Activated CD4-positive, alpha-beta T cell treated with anti-CD3 and anti-CD28 coated beads, Interleukin-2, amount 10 ng/mL, durations not matched to agents 24 days and 14 days (primary cell): ENCODE data around the gene CCDC63. TPM values are rescaled to one million over a fixed set of nuclear protein-coding genes. Genes with fewer than 3 reads are reported as not detected.

ENCODE experiments used
- DNase-seq: peaks from one replicate; pipeline ENCODE4 v3.0.0; 2022
- H3K27ac Mint-ChIP-seq: one replicate; pipeline ENCODE4 v1.8.0; 2022; ENCODE audit warnings: mild to moderate bottlenecking, mixed read lengths
- H3K27me3 Mint-ChIP-seq: one replicate; pipeline ENCODE4 v1.8.0; 2022; ENCODE audit warnings: mixed read lengths
- H3K36me3 Mint-ChIP-seq: one replicate; pipeline ENCODE4 v1.8.0; 2022; ENCODE audit warnings: low read depth, mild to moderate bottlenecking, mixed read lengths
- H3K4me1 Mint-ChIP-seq: one replicate; pipeline ENCODE4 v1.8.0; 2021; ENCODE audit warnings: mixed read lengths
- H3K4me3 Mint-ChIP-seq: one replicate; pipeline ENCODE4 v1.8.0; 2022; ENCODE audit warnings: mild to moderate bottlenecking, moderate library complexity, mixed read lengths
- H3K9me3 Mint-ChIP-seq: one replicate; pipeline ENCODE4 v1.8.0; 2021; ENCODE audit warnings: mixed read lengths
- intact Hi-C: fragments of 100-400 bp; cut with micrococcal nuclease; formaldehyde crosslinking; loops from one replicate; pipeline ENCODE4 v1.15.1; 2023
- total RNA-seq: library from RNA; stranded (reverse); gene quantifications from 2 replicates; pipeline ENCODE4 v1.2.3, GENCODE V29; 2022

CCDC63 gene
- total RNA-seq, 1 donor from 2014 or later: not detected

- H3K27me3 Mint-ChIP-seq: no peaks in the 10 kb centered on the region
- H3K36me3 Mint-ChIP-seq: no peaks in the 10 kb centered on the region
- no peaks in the 10 kb centered on the region for H3K4me1 Mint-ChIP-seq
- no peak for DNase-seq
- no peak overlapping the region for H3K4me3 Mint-ChIP-seq
- intact Hi-C loops: no loop called here
- no peak overlapping the region for H3K27ac Mint-ChIP-seq
- no peaks in the 10 kb centered on the region for H3K9me3 Mint-ChIP-seq
Measured at GRCh38 chr12:110907583-110907982, 60.8 kb downstream of the CCDC63 start.

GRCh38 chr12:110908377-110909152 lies 61.8 kb downstream of the CCDC63 start:
- H3K4me1 Mint-ChIP-seq: no peaks in the 10 kb centered on the region
- no peaks in the 10 kb centered on the region for H3K27me3 Mint-ChIP-seq
- H3K36me3 Mint-ChIP-seq: no peaks in the 10 kb centered on the region
- no peak overlapping the region for H3K4me3 Mint-ChIP-seq
- intact Hi-C loops: no loop called here
- DNase-seq: no peak
- H3K9me3 Mint-ChIP-seq: no peaks in the 10 kb centered on the region
- no peak overlapping the region for H3K27ac Mint-ChIP-seq

- Mint-ChIP-seq H3K27me3 (peaks cover 5% of the 10 kb centered on the region), H3K4me3 (no peak overlapping the region), H3K27ac (no peak overlapping the region), H3K36me3 (no peaks in the 10 kb centered on the region), H3K4me1 (no peaks in the 10 kb centered on the region), H3K9me3 (no peaks in the 10 kb centered on the region)
- no peak for DNase-seq
- intact Hi-C loops: no loop called here
Measured at GRCh38 chr12:110912263-110912662, 65.5 kb downstream of the CCDC63 start.

DNA sequence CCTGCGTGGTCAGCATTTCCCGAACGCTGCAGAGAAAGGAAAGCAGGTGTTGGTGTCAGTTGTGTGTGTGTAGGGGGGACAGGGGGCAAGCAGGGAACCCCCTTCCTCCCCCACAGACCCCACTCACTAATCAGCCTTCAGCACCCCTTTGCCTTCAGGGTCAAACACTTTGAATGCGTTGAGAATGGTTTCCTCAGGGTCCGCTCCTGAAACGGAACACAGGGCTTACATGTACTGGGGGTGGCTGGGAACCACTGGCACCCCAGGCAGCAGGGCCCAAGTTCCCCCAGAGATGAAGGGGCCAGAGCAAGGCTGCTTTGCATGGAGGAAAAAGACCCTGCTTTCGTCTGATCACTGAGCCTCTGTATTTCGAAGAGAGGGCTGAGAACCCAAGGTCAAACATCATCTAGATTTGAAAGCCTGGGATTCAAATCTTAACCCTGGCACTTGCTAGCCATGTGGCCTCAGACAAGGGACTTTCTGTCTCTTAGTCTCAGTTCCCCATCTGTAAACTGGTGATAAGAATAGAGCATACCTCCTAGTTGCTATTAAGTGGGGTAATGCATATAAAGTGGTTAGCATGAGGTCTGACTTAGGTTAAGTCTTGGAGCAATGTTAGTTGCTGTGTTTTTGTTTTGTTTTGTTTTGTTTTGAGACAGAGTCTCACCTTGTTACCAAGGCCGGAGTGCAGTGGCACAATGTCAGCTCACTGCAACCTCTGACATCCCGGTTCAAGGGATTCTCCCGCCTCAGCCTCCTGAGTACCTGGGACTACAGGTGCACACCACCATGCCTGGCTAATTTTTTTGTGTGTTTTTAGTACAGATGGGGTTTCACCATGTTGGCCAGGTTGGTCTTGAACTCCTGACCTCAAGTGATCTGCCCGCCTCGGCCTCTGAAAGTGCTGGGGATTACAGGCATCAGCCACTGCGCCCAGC lies 66.6 kb downstream of the CCDC63 start:
- intact Hi-C loops: no loop called here
- Mint-ChIP-seq H3K27ac (no peak overlapping the region), H3K4me3 (no peak overlapping the region), H3K36me3 (no peaks in the 10 kb centered on the region), H3K4me1 (no peaks in the 10 kb centered on the region), H3K27me3 (peaks cover 5% of the 10 kb centered on the region), H3K9me3 (no peaks in the 10 kb centered on the region)
- no peak for DNase-seq

GRCh38 chr12:110916295-110916875 lies 69.6 kb downstream of the CCDC63 start:
- no peaks in the 10 kb centered on the region for H3K9me3 Mint-ChIP-seq
- H3K36me3 Mint-ChIP-seq: no peaks in the 10 kb centered on the region
- H3K4me3 Mint-ChIP-seq: no peak overlapping the region
- H3K4me1 Mint-ChIP-seq: no peaks in the 10 kb centered on the region
- intact Hi-C loops: no loop called here
- H3K27ac Mint-ChIP-seq: no peak overlapping the region
- peaks cover 5% of the 10 kb centered on the region for H3K27me3 Mint-ChIP-seq
- DNase-seq: no peak

DNA sequence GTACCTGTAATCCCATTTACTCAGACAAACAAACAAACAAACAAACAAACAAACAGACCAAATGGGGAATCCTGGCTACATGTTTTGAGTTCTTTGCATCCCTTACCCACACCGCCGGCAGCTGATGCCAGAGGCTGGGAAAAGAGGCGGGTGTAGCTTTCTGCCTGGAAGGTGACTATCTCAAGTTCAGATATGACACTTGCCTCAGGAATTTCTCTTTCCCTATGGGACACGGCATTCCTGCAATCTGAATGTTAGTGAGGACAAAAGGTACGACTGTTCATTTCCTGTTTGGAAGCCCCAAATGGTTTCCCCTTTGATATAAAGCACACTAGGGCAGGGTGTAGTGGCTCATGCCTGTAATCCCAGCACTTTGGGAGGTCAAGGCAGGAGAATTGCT lies 70.7 kb downstream of the CCDC63 start:
- Mint-ChIP-seq H3K9me3 (no peaks in the 10 kb centered on the region), H3K27ac (no peak overlapping the region), H3K27me3 (peaks cover 5% of the 10 kb centered on the region), H3K36me3 (no peaks in the 10 kb centered on the region), H3K4me1 (no peaks in the 10 kb centered on the region), H3K4me3 (no peak overlapping the region)
- intact Hi-C loops: no loop called here
- DNase-seq: no peak

GRCh38 chr12:110917961-110918360 lies 71.2 kb downstream of the CCDC63 start:
- H3K36me3 Mint-ChIP-seq: no peaks in the 10 kb centered on the region
- DNase-seq: no peak
- intact Hi-C loops: no loop called here
- H3K4me1 Mint-ChIP-seq: no peaks in the 10 kb centered on the region
- H3K27ac Mint-ChIP-seq: no peak overlapping the region
- no peak overlapping the region for H3K4me3 Mint-ChIP-seq
- H3K9me3 Mint-ChIP-seq: no peaks in the 10 kb centered on the region
- peaks cover 5% of the 10 kb centered on the region for H3K27me3 Mint-ChIP-seq

DNA sequence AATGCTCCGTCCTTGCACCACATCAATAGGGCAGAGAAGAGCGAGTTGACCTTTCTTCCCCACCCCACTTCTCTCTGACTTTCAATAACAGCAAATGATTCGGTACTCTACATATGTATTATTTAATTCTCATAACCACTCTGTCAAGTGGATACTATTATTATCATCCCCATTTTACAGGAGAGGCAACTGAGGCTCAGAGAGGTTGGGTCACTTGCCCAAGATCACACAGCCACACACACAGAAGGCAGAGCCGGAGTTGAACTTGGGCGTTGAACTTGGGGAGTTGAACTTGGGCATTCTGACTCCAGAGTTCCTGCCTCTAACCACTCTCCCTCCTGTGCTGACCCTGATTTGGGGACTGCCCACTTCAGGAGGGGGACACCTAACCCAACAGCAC lies 72.9 kb downstream of the CCDC63 start:
- H3K27ac Mint-ChIP-seq: no peak overlapping the region
- H3K4me1 Mint-ChIP-seq: no peaks in the 10 kb centered on the region
- intact Hi-C loops: no loop called here
- no peak for DNase-seq
- H3K36me3 Mint-ChIP-seq: no peaks in the 10 kb centered on the region
- peaks cover 2% of the 10 kb centered on the region for H3K27me3 Mint-ChIP-seq
- H3K9me3 Mint-ChIP-seq: no peaks in the 10 kb centered on the region
- H3K4me3 Mint-ChIP-seq: no peak overlapping the region

DNA sequence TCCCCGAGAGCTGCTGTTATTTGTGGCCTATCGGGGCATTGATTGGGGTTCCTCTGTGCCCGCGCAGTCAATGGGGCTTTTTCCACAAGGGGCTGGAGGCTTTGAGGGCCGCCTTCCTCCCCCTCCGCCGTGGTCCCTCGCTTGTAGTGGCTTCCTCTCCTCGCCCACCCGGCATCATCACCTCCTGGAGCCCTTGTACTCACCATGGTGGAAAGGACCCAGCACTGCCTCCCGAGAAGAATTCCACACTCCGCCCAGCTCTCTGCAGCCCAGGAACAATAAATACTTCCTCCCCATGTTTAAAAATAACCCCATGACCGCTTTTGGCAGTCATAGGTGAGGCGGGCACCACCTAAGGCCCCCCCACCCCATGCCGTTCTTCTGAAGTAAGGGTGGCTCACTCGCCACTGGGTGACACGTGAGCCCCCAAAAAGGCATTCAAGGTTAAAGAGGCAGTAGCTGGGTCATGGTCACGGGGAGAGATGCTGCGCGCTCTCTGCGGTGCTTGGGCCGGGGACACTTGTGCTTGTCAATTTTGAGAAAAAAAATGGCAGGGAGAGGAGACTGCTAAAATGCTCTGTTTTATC lies 73.6 kb downstream of the CCDC63 start, which contains the start of gene MYL2:
Gene MYL2 (minus strand): TSS at position 256 of the 587 bp plus-strand sequence. CDS start 50 bp downstream, at position 206.
- Mint-ChIP-seq H3K36me3 (no peaks in the 10 kb centered on the region), H3K4me1 (no peaks in the 10 kb centered on the region), H3K9me3 (no peaks in the 10 kb centered on the region), H3K4me3 (no peak within 1 kb of the TSS), H3K27ac (no peak within 1 kb of the TSS), H3K27me3 (no peaks in the 10 kb centered on the region)
- intact Hi-C loops: no loop called here
- DNase-seq: no peak

DNA sequence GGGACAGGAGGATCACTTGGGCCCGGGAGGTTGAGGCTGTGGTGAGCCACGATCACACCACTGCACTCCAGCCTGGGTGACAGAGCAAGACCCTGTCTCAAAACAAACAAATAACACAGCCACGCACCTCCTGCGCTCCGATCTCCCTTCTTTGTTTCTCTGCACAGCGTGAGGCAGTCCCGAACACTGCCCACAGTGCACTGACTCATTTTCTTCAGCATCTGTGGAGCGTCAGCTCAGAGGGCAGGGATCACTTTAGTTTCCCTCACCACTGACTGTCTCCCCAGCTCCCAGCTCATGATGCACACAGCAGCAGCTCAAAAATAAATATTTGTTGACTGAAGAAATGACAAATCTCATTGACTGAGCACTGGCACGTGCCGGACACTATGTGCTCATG lies 74.5 kb downstream of the CCDC63 start:
- Mint-ChIP-seq H3K27me3 (peaks cover 1% of the 10 kb centered on the region), H3K4me1 (no peaks in the 10 kb centered on the region), H3K4me3 (no peak overlapping the region), H3K36me3 (no peaks in the 10 kb centered on the region), H3K9me3 (no peaks in the 10 kb centered on the region), H3K27ac (no peak overlapping the region)
- DNase-seq: no peak
- intact Hi-C loops: no loop called here

DNA sequence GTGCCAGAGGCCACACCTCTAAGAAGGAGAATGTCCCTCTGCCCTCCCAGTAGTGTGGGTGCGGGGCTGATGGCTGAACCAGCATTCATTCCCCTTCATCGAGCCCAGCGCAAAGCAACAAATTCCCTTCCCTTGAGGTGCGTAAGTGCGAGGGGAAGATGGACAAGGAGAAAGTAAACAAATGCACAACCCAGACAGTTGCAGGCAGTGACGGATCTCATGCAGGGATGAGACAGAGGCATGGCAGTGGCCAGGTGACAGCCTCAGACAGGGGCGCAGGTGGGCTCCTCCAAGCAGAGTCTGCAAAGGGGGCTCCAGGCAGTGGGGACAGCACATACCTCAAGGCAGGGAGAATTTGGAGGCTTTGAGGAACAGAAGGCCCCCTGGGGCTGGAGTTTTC lies 75.9 kb downstream of the CCDC63 start:
- Mint-ChIP-seq H3K4me3 (no peak overlapping the region), H3K4me1 (no peaks in the 10 kb centered on the region), H3K36me3 (no peaks in the 10 kb centered on the region), H3K9me3 (no peaks in the 10 kb centered on the region), H3K27me3 (peaks cover 2% of the 10 kb centered on the region), H3K27ac (no peak overlapping the region)
- intact Hi-C loops: no loop called here
- DNase-seq: no peak

GRCh38 chr12:110923192-110923591 lies 76.4 kb downstream of the CCDC63 start:
- Mint-ChIP-seq H3K27ac (no peak overlapping the region), H3K36me3 (no peaks in the 10 kb centered on the region), H3K27me3 (peaks cover 2% of the 10 kb centered on the region), H3K9me3 (no peaks in the 10 kb centered on the region), H3K4me3 (no peak overlapping the region), H3K4me1 (no peaks in the 10 kb centered on the region)
- DNase-seq: no peak
- intact Hi-C loops: no loop called here

GRCh38 chr12:110923692-110924334 lies 77.0 kb downstream of the CCDC63 start:
- Mint-ChIP-seq H3K27ac (no peak overlapping the region), H3K27me3 (peaks cover 2% of the 10 kb centered on the region), H3K36me3 (no peaks in the 10 kb centered on the region), H3K4me1 (no peaks in the 10 kb centered on the region), H3K9me3 (no peaks in the 10 kb centered on the region), H3K4me3 (no peak overlapping the region)
- intact Hi-C loops: no loop called here
- no peak for DNase-seq
